GM19240 (cell line): ENCODE data around the gene ASPSCR1.

Experiments used
- DNase-seq: peaks from one replicate; pipeline ENCODE4 v3.0.0; 2011; ENCODE audit warnings: low spot score; ENCODE audit not compliant: insufficient read length

Gene ASPSCR1

DNA sequence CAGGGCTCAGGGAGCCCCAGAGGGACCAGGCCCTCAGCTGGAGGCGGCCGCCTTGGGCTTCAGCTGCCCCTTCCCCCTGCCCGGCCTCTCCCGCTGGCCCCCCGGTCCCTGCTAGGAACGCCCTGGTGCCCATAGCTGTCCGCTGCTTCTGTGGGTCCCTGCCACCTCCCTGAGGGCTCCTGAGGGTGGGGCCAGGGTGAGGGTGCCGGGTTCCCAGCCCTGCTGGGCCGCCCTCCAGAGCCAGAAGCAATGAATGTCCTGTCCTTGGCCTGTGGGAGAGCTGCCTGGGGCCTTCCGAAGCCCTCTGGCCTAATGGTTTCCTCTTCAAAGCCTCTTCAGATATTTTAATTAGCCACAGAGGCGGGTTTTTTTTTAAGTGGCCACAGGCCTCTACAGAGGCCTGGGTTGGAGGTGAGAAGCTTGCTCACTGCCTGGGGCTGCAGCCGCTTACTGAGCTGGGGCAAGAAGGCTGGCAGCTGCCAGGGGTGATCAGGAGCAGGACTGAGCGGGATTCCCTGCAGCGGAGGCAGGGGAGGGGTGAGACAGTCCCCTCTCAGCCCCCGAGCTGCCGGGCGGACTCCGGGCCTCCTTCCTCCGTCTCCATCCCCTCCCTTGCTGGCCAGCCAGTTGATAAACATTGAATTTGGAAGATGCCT, 35.3 kb downstream of the ASPSCR1 start:
- no peak for DNase-seq

GRCh38 chr17:82013341-82013740, 35.9 kb downstream of the ASPSCR1 start:
- no peak for DNase-seq

GRCh38 chr17:82013772-82014321, 36.4 kb downstream of the ASPSCR1 start:
- DNase-seq = no peak

DNA sequence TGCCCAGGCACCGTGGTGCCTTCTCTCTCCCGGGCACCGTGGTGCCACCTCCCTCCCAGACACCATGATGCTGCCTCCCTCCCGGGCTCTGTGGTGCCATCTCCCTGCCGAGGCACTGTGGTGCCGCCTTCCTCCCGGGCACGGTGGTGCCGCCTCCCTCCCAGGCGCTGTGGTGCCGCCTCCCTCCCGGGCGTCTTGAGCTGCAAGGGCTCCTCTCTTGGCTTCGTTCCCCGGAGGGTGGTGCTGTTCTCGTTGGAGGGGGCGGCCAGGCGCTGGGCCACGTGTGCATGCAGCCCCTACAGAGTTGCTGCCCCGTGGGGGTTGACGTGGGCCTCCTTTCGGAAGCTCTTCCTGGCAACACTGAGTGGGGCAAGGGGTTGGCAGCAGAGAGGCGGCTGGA, 37.0 kb downstream of the ASPSCR1 start:
- no peak for DNase-seq

DNA sequence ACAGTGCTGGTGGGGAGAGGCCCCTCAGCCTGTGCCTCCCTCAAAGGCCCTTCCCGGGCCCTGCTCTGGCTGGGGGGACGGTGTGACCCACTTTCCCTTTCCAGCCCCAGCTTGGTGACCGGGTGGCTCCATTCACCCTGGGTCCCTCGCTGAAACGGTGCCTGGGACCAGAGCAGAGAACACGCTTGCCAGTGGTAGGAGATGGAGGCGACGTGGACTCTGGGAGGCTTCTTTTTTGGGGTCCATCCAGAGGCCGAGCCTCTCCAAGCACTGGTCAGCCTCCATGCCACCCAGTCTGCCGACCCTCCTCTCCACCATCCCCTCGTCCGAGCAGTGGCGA, 37.5 kb downstream of the ASPSCR1 start:
- DNase-seq = no peak

- DNase-seq = no peak
Observed at GRCh38 chr17:82015311-82015971, 38.0 kb downstream of the ASPSCR1 start.

DNA sequence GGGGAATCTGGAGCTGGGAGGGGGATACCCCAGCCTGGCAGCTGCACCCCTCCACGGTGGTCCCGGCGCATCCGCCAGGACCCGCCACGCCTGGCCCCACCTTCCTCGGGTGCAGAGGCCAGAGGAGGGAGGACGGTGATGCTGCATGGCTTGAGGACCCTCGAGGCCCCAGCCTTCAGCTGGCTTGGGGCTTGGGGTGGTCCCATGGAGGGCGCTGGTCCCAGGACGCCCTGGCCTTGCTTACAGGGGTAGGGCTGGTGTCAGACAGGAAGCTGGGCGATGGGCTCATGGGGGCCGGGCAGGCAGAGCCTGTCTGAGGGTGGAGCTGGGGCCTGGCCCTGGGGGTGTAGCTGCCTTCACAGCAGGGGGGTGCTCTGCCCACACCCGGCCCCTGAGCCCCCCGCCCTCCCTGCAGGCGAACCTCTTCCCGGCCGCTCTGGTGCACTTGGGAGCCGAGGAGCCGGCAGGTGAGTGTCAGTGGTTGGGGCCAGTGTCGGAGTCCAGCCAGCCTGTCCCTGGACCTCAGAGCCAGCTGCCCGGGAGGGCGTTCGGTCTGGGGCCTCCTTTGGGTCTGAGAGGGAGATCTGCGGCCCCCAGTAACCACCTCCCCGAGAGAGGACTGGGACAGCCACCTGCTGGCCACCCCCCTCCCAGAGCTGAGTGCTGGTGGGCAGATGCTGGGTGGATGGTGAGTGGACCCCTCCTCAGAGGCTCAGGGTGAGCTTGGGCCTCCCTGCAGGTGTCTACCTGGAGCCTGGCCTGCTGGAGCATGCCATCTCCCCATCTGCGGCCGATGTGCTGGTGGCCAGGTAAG, 38.8 kb downstream of the ASPSCR1 start:
- DNase-seq = no peak

- no peak for DNase-seq
Observed at GRCh38 chr17:82016875-82017459, 39.5 kb downstream of the ASPSCR1 start.

DNA sequence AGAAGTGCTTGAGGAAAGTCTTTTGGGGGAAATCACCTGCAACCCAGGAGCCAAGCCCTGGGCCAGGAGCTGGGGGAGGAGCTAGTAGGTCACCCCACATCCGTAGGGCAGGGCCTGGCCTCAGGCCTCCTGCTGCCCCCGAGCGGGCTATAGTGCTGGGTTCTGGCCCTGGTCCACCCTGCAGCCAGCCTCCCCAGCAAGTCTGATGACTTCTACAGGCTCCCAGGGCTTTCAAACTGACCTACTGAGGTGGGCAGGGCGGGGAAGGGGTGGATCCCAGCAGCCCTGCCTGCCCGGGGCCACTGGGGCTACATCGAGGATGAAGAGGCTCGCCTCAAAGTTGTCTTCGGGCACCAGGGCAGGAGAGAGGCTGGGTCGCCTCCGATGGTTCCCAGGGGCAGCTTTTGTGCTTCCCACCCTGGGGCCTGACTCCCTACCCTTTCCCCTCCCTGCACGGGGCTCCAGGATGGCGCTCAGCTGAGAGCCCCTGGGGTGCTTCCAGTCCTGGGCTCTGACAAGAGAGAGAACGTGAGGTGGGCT, 40.3 kb downstream of the ASPSCR1 start:
- no peak for DNase-seq

- no peak for DNase-seq
Observed at GRCh38 chr17:82018152-82018988, 40.9 kb downstream of the ASPSCR1 start.

DNA sequence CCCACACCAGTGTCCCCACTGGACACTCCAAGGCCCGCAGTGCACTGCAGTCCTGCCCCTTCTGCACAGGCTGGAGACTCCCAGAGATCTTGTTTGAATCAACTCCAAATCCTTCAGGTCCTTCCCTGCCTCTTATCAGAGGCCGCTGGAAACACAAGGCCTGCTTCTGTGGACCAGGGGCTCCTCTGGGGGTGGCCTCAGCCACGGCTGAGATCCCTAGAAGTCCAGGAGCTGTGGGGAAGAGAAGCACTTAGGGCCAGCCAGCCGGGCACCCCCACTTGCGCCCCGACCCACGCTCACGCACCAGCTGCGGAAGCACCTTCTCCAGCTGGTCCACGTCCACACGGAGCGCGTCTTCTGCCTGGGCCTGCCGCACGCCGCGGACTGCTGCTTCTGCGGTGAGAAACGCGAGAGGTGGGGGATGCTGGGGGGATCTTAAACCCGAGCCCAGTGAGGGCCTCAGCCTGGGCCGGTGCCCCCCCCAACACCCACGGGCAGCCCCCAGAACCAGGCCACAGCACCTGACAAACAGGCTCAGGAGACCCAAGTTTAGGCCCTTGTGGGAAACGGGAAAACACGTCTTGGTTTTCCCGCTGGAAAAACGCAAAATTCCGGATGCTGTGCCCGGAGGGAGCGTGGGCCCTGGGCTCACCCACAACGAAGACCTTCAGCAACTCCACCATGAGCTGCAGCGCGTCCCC, 41.7 kb downstream of the ASPSCR1 start:
- no peak for DNase-seq

DNA sequence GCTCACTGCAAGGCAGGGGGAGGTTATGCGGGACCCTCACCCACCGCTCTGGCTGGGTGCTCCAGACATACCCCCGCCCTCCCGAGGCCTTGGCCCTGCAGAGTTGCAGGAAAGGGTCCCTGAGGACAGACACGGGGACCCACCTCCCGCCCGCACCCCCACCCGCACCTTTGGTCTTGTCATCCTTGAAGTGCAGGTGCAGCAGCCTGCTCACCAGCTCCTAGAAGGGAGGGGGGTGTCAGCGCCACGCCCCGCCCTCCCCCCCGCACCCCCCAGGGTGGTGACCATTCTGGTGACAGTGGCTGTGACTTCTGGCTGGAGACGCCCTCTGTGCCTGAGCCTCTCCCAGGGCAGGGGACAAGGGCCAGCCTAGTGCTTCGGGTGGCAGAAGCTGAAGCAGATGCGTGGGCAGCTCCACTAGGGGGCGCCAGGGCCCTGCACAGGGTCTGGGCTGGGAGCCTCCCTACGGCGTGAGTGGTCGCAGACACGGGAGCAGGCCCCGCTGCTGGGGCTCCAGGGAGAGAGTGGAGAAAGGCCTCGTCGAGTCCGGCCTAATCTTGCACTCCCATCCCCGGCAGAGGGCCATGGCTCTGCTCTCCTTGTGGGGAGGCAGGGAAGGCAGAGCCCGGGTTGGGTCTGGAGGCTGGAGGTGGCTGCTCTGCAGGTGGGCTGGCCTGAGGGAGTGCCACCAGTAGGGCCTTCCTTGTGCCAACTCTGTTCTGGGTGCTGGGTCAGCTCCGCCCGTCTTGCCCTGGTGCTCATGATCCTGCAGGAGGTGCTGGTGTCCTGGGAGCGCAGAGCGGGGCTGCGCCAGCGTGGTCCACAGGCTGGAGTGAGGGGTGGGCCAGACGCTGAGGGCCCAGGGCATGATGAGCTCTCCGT, 42.5 kb downstream of the ASPSCR1 start:
- peak; percentile 66 for DNase-seq

GRCh38 chr17:82020572-82021106, 43.2 kb downstream of the ASPSCR1 start:
- DNase-seq = no peak

DNA sequence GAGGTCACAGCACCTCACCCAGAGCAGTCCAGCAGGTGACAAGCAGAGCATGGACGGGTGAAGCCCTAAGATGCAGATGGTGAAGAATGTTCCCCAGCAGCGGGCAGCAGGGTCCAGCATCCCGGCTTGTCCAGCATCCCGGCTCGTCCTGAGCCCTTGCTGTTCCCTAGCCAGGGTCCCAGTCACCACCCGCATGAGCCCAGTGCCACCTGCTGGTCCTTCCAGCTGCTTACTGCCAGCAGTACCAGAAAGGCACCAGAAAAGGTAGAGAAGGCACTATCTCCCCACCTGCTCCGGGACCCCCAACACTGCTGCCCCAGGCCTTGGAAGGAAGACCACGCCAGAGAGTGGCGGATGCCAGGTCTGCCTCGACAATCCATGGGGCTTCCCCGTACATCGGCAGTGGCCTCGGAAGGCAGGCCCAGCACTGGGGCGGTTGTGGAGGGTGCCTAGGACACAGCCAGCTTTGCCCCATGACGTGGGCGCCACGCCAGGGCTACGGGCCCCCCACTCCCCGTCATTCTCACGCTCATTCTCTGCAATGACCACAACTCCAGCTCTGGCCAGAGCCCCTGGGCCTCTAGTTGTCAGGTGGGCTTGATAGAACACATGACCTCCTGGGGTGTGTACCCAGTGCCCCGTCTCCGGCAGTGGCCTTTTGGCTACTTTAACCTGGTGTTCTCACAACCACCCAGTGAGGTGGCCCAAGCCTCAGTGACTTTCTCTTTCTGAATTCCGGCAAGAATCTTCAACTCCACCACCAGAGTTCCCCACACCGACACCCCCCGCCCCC, 43.9 kb downstream of the ASPSCR1 start:
- no peak for DNase-seq

- DNase-seq = no peak
Observed at GRCh38 chr17:82021900-82022309, 44.5 kb downstream of the ASPSCR1 start.

DNA sequence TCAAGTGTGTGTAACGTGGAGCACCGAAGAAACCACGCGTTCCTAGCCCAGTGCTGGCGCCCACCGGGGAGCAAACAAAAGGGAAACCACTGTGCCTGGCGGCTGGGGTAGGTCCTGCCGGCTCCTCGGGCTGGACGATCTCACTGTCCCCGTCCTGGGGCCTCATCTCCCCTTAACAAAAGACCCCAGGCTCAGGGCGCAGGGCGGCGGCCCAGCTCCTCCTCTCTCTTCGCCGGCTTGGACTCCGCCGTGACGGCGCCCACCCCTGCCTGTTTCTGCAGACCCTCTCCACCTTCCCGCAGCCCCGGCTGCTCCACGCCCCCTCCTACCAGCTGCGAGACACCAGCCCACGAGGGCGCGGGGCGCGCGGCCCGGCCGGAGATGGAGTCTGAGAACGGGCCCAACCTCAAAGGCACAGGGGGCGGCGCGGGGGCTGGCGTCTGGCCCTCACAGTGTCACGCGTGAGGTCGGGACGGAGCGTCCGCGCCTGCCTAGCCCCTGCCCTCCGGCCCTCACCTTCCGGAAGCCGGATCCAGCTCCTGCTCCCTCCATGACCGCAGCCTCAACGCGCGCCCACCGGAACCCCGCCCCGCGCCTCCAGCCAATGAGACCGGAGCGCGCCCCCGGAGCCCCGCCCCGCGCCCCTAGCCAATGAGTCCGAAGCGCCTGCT, 45.0 kb downstream of the ASPSCR1 start, which contains the start of gene CENPX:
Gene CENPX, minus strand, starts transcription at position 569 of the 671 bp plus-strand sequence. Its CDS starts 17 bp downstream, at position 552.
- DNase-seq = no peak

- DNase-seq = peak; percentile 99
Observed at GRCh38 chr17:82022981-82023446, 45.6 kb downstream of the ASPSCR1 start, which contains the start of gene LRRC45. LRRC45 (plus strand) TSS chr17:82023305; CDS start chr17:82023644, 339 bp downstream.
